ENCODE data around the gene SCAMP1.

DNA sequence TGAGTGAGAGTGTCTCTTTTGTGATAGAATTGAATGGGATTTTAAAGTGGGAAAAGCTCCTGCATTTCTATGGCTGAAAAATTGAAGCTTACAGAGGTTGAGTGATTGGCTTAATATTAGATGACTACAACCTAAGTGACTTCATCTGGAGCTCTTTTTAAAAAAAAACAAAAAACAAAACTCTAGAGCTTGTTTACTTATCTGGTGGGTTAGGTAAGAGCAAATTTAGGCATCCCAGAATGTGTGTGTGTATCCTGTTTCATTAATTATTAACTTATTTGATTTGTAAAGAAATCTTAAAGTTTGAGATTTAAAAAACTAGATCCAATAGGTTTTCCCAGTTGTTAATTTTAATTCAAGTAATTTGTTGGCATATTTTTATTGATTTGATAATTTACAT is 60.1 kb downstream of the SCAMP1 start:
- TF ChIP-seq CTCF (IDR thresholded peaks at IDR 0.05), result no peak
- TF ChIP-seq EP300 (IDR thresholded peaks at IDR 0.05), result no peak
